Endothelial cell of umbilical vein (primary cell): Measurements from ENCODE around the gene FSTL4. TPM values are rescaled to one million over a fixed set of nuclear protein-coding genes. Genes with fewer than 3 reads are reported as not detected.

Experiments used
- BruUV-seq: library from RNA; stranded (reverse); fragments of 400-500 nt; replicated peaks from 2 replicates; lab custom pipeline; 2021; lab: Mats Ljungman, UMichigan
- CTCF ChIA-PET: fragments of 300-600, 350-600 bp; sonication (Branson Sonifier 250); formaldehyde crosslinking; loops from one replicate; lab custom pipeline; 2021; ENCODE audit warnings: antibody characterized with exemption, inconsistent platforms; lab: Charles Lee
- POLR2A ChIA-PET: fragments of 300-600, 350-600 bp; sonication (Branson Sonifier 250); formaldehyde crosslinking; loops from one replicate; lab custom pipeline; 2021; ENCODE audit warnings: antibody characterized with exemption, inconsistent platforms; lab: Charles Lee
- DNase-seq: peaks from one replicate; pipeline ENCODE4 v3.0.0-alpha.2; 2011; ENCODE audit warnings: low read depth, low spot score
- FAIRE-seq: peaks from 2 replicates; lab custom pipeline; 2011; peaks lifted over from hg19 to GRCh38; lab: Jason Lieb, UNC
- H2AFZ ChIP-seq: 2 replicates; pipeline ENCODE4 v1.6.0; 2012; ENCODE audit warnings: low read depth, low read length, control low read depth, inconsistent platforms
- H3K27ac ChIP-seq: 2 replicates; pipeline ENCODE4 v1.5.1; 2011; ENCODE audit warnings: low read depth, mild to moderate bottlenecking, control low read depth, low read length, moderate library complexity; ENCODE audit not compliant: insufficient read depth
- H3K27me3 ChIP-seq, 2 experiments: 2 replicates each; pipeline versions ENCODE4 v1.6.0 to v1.6.1; 2011; ENCODE audit warnings: low read length in 2 of 2, mixed read lengths in 1 of 2; ENCODE audit not compliant: control insufficient read depth in 2 of 2, insufficient read depth in 2 of 2
- H3K36me3 ChIP-seq, 2 experiments: 2 replicates in 1 of 2; 3 replicates in 1 of 2; pipeline ENCODE4 v1.5.1; 2011; ENCODE audit warnings: low read length in 2 of 2, mild to moderate bottlenecking in 1 of 2, moderate library complexity in 1 of 2; ENCODE audit not compliant: control insufficient read depth in 2 of 2, insufficient read depth in 2 of 2; ENCODE audit errors: extremely low read depth in 1 of 2
- H3K4me1 ChIP-seq: 3 replicates; pipeline ENCODE4 v1.5.1; 2011; ENCODE audit warnings: mild to moderate bottlenecking, low read length; ENCODE audit not compliant: control insufficient read depth, insufficient read depth; ENCODE audit errors: extremely low read depth
- H3K4me2 ChIP-seq: 2 replicates; pipeline ENCODE4 v1.6.1; 2011; ENCODE audit warnings: low read length, control low read depth, mixed read lengths; ENCODE audit not compliant: insufficient read depth
- H3K4me3 ChIP-seq, 3 experiments: fragments of 200-600 bp in 1 of 3; sonication (generic), shearing (Covaris generic) in 1 of 3; replicated peaks in 1 of 3; 2 replicates each; pipeline ENCODE4 v1.5.1; 2011 to 2016; ENCODE audit warnings: control low read depth in 3 of 3, low read length in 3 of 3, mild to moderate bottlenecking in 2 of 3, inconsistent platforms in 1 of 3, low read depth in 1 of 3, moderate library complexity in 1 of 3; ENCODE audit not compliant: insufficient read depth in 1 of 3
- H3K79me2 ChIP-seq: 2 replicates; pipeline ENCODE4 v1.6.0; 2012; ENCODE audit warnings: low read length, inconsistent platforms; ENCODE audit not compliant: control insufficient read depth, insufficient read depth
- H3K9ac ChIP-seq: replicated peaks from 2 replicates; pipeline ENCODE3; 2011; ENCODE audit warnings: low read length, control low read depth; ENCODE audit not compliant: insufficient read depth; ENCODE audit errors: extremely low read depth
- H3K9me1 ChIP-seq: replicated peaks from 3 replicates; pipeline ENCODE4 v1.6.0; 2011; ENCODE audit warnings: mild to moderate bottlenecking, low read length; ENCODE audit not compliant: control insufficient read depth, insufficient read depth; ENCODE audit errors: extremely low read depth
- H3K9me3 ChIP-seq: replicated peaks from 2 replicates; pipeline ENCODE4 v1.5.1; 2012; ENCODE audit warnings: low read length, inconsistent platforms; ENCODE audit not compliant: control insufficient read depth, insufficient read depth
- H4K20me1 ChIP-seq: replicated peaks from 2 replicates; pipeline ENCODE3; 2011; ENCODE audit warnings: mild to moderate bottlenecking, low read length; ENCODE audit not compliant: control insufficient read depth, insufficient read depth; ENCODE audit errors: extremely low read depth
- EZH2 ChIP-seq: IDR thresholded peaks from 2 replicates; pipeline ENCODE4 v1.6.1; 2012; ENCODE audit warnings: borderline replicate concordance, low read depth, mild to moderate bottlenecking, moderate library complexity, low read length, inconsistent platforms; ENCODE audit not compliant: severe bottlenecking
- FOS ChIP-seq: IDR thresholded peaks from 2 replicates; pipeline ENCODE4 v1.6.1; 2011; ENCODE audit warnings: mild to moderate bottlenecking, low read length, moderate library complexity, borderline replicate concordance; ENCODE audit not compliant: insufficient read depth
- GATA2 ChIP-seq: IDR thresholded peaks from 2 replicates; pipeline ENCODE4 v1.7.0; 2011; ENCODE audit warnings: low read depth, mild to moderate bottlenecking, moderate library complexity, mixed read lengths, low read length; ENCODE audit not compliant: insufficient read length, insufficient read depth
- JUN ChIP-seq: IDR thresholded peaks from 2 replicates; pipeline ENCODE4 v1.6.1; 2011; ENCODE audit warnings: borderline replicate concordance, low read depth; ENCODE audit not compliant: insufficient read length, insufficient read depth
- MYC ChIP-seq: IDR thresholded peaks from one replicate; pipeline ENCODE4 v1.6.1; 2011; ENCODE audit warnings: mild to moderate bottlenecking, low read depth, low read length
- POLR2A ChIP-seq: IDR thresholded peaks from 2 replicates; pipeline ENCODE4 v1.6.1; 2012; ENCODE audit warnings: low read depth, mild to moderate bottlenecking, control low read depth, low read length
- POLR2AphosphoS5 ChIP-seq: IDR thresholded peaks from 2 replicates; pipeline ENCODE4 v1.6.1; 2012; ENCODE audit warnings: low read depth, mild to moderate bottlenecking, control low read depth, low read length, moderate library complexity; ENCODE audit not compliant: insufficient read depth
- dilution Hi-C: fragments of 300-500 bp; cut with MboI; formaldehyde crosslinking; loops from one replicate; pipeline ENCODE4 v1.15.0; 2019; ENCODE audit warnings: low sequenced_read_pairs; ENCODE audit not compliant: extremely low pct_ligation_motif_present
- intact Hi-C: fragments of 100-400 bp; cut with micrococcal nuclease; formaldehyde crosslinking; loops from one replicate; pipeline ENCODE4 v1.10.0; 2022
- polyA plus RNA-seq, 4 experiments: library from polyadenylated mRNA; depleted of rRNA in 3 of 4; stranded (reverse) in 3 of 4; unstranded in 1 of 4; fragments of >200 nt; gene quantifications; 2 replicates each; pipeline versions ENCODE4 v1.2.1 to v1.2.3, GENCODE V29; 2011 to 2012; ENCODE audit warnings: missing spikeins in 1 of 4
- total RNA-seq: library from RNA; stranded (reverse); gene quantifications from 2 replicates; pipeline ENCODE4 v1.2.3, GENCODE V29; 2021
- TF ChIP-seq, protein P1 (sequence below): IDR thresholded peaks from 2 replicates; pipeline ENCODE4 v1.6.1; 2011; ENCODE audit not compliant: insufficient read depth, insufficient read length
- TF ChIP-seq, protein P2 (sequence below), 2 donors: IDR thresholded peaks; 1 replicate in 1 of 2; 2 replicates in 1 of 2; pipeline ENCODE4 v1.5.1; 2011; ENCODE audit warnings: low read length in 2 of 2, mild to moderate bottlenecking in 2 of 2, moderate library complexity in 2 of 2, control low read depth in 1 of 2, inconsistent platforms in 1 of 2, low read depth in 1 of 2; ENCODE audit not compliant: insufficient read depth in 1 of 2; ENCODE audit errors: extremely low read depth in 1 of 2

FSTL4 gene
- total and polyA plus RNA-seq, 2 donors (not counting 3 experiments of a cell fraction or from before 2014, with no cell fraction given): 0.18 TPM; not detected in 1

DNA sequence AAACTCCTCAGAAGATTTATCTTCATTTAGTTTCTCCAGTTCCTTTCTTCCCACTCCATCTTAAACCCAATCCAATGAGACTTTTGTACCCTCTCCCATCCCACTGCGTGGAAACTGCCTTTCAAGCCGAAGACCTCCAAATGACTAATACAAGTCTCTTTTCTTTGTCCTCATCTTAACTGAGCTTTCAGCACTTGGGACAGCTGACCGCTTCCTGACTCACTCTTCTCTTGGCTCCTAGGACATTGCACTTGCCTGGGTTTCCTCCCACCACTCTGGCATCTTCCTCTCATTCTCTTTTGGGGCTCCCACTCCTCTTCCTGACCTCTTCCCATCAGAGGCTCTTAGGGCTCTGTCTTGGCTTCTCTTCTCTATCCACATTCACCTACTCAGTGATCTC lies 316.8 kb downstream of the FSTL4 start:
- Histone ChIP-seq H3K36me3 (no peaks in the 10 kb centered on the region), H3K27ac (no peak overlapping the region), H3K79me2 (no peaks in the 10 kb centered on the region), H4K20me1 (no peaks in the 10 kb centered on the region), H3K9me3 (no peaks in the 10 kb centered on the region), H2AFZ (no peak overlapping the region), H3K4me2 (no peak overlapping the region), H3K4me3 (no peak overlapping the region), H3K9ac (no peak overlapping the region), H3K9me1 (no peaks in the 10 kb centered on the region), H3K4me1 (no peaks in the 10 kb centered on the region), H3K27me3 (no peaks in the 10 kb centered on the region)
- POLR2A ChIA-PET: no interaction called here
- no peak for TF ChIP-seq EZH2
- BruUV-seq: no TSS peak
- FAIRE-seq (no peak), DNase-seq (no peak)
- CTCF ChIA-PET: interaction anchor here (1.0 to 1.2 kb wide), 2 partner anchors 8 to 183 kb away, joined by 3 read pairs; no protein-coding TSS in a partner anchor
- dilution Hi-C loops (no loop called here), intact Hi-C loops (no loop called here)

DNA sequence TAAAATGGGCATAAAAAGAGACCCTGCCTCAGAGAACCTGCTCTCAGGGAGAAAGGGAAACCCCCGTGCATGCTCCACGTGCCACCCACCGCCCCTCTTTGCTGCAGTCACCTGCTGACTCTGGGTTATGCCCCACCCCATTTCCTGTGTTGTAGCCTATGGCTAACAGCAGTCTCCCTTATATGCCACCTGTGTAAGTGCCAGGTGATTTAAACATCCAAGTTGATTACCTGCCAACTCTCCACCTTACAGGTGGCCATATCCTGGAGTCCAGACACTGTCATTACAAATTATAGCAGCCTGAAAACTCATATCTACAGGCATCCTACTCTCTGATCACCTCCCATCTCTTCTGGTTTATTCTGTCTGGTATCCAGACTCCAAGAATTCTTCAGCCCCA lies 318.0 kb downstream of the FSTL4 start:
- dilution Hi-C loops: no loop called here
- Histone ChIP-seq H3K9me3 (no peaks in the 10 kb centered on the region), H3K4me2 (no peak overlapping the region), H3K27ac (no peak overlapping the region), H4K20me1 (no peaks in the 10 kb centered on the region), H3K9me1 (no peaks in the 10 kb centered on the region), H3K9ac (no peak overlapping the region), H3K4me3 (no peak overlapping the region), H3K27me3 (no peaks in the 10 kb centered on the region), H3K36me3 (no peaks in the 10 kb centered on the region), H2AFZ (no peak overlapping the region), H3K4me1 (no peaks in the 10 kb centered on the region), H3K79me2 (no peaks in the 10 kb centered on the region)
- BruUV-seq: no TSS peak
- CTCF ChIA-PET: no interaction called here
- DNase-seq (no peak), FAIRE-seq (no peak)
- no peak for TF ChIP-seq FOS
- TF ChIP-seq, protein P1, sequence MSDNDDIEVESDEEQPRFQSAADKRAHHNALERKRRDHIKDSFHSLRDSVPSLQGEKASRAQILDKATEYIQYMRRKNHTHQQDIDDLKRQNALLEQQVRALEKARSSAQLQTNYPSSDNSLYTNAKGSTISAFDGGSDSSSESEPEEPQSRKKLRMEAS: no peak
- TF ChIP-seq MYC: no peak
- TF ChIP-seq, protein P2, sequence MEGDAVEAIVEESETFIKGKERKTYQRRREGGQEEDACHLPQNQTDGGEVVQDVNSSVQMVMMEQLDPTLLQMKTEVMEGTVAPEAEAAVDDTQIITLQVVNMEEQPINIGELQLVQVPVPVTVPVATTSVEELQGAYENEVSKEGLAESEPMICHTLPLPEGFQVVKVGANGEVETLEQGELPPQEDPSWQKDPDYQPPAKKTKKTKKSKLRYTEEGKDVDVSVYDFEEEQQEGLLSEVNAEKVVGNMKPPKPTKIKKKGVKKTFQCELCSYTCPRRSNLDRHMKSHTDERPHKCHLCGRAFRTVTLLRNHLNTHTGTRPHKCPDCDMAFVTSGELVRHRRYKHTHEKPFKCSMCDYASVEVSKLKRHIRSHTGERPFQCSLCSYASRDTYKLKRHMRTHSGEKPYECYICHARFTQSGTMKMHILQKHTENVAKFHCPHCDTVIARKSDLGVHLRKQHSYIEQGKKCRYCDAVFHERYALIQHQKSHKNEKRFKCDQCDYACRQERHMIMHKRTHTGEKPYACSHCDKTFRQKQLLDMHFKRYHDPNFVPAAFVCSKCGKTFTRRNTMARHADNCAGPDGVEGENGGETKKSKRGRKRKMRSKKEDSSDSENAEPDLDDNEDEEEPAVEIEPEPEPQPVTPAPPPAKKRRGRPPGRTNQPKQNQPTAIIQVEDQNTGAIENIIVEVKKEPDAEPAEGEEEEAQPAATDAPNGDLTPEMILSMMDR (IDR thresholded peaks at IDR 0.05; ENCODE audit: extremely low read depth in 1 of 2, insufficient read depth in 1 of 2, low read depth in 1 of 2, low read length in 2 of 2): no peak
- TF ChIP-seq GATA2: no peak
- TF ChIP-seq JUN: no peak
- no peak for TF ChIP-seq POLR2A
- TF ChIP-seq POLR2AphosphoS5: no peak
- no peak for TF ChIP-seq EZH2
- POLR2A ChIA-PET: no interaction called here
- intact Hi-C loops: no loop called here
